ENCODE results near the gene MYO5C. TPM values are rescaled to one million over a fixed set of nuclear protein-coding genes. Genes with fewer than 3 reads are reported as not detected.

Gene MYO5C
- total RNA-seq, 1 donor from 2014 or later, result 19.7 TPM

GRCh38 chr15:52290800-52291199, 4.8 kb downstream of the MYO5C start:
- TF ChIP-seq, protein P1, sequence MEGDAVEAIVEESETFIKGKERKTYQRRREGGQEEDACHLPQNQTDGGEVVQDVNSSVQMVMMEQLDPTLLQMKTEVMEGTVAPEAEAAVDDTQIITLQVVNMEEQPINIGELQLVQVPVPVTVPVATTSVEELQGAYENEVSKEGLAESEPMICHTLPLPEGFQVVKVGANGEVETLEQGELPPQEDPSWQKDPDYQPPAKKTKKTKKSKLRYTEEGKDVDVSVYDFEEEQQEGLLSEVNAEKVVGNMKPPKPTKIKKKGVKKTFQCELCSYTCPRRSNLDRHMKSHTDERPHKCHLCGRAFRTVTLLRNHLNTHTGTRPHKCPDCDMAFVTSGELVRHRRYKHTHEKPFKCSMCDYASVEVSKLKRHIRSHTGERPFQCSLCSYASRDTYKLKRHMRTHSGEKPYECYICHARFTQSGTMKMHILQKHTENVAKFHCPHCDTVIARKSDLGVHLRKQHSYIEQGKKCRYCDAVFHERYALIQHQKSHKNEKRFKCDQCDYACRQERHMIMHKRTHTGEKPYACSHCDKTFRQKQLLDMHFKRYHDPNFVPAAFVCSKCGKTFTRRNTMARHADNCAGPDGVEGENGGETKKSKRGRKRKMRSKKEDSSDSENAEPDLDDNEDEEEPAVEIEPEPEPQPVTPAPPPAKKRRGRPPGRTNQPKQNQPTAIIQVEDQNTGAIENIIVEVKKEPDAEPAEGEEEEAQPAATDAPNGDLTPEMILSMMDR (IDR thresholded peaks at IDR 0.05; ENCODE audit: insufficient read depth, low read length, severe bottlenecking), result no peak
- FAIRE-seq, result no peak
- H3K4me3 ChIP-seq (ENCODE audit: low read depth, low read length), result no peak overlapping the region
- no peaks in the 10 kb centered on the region for H3K36me3 ChIP-seq (ENCODE audit: control insufficient read depth, insufficient read depth, low read length)
- peak; percentile 46 for DNase-seq (ENCODE audit: low read depth)
- H3K27me3 ChIP-seq (ENCODE audit: control insufficient read depth, insufficient read depth, low read length), result no peaks in the 10 kb centered on the region

DNA sequence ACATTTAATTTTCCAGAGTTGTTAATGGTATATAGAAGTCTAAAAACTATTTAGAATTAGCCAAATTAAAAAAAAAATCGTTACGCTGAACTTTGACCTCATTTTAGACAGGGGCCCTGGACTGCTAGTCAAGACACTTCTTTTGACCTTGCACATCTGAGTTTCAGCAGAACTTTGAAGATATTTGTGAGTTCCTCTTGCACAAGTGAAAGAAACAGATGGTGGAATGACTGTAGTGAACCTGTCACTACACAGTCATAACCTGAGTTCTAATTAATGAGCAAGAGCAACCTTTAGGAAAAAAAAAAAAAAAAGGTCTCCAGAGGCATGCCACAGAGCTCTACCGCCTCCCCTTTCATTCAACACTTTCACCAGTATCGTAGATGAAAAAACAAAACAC, 5.3 kb downstream of the MYO5C start:
- TF ChIP-seq, protein P1 (IDR thresholded peaks at IDR 0.05; ENCODE audit: insufficient read depth, low read length, severe bottlenecking), result no peak
- Histone ChIP-seq H3K36me3 (ENCODE audit: control insufficient read depth, insufficient read depth, low read length) (no peaks in the 10 kb centered on the region), H3K27me3 (ENCODE audit: control insufficient read depth, insufficient read depth, low read length) (no peaks in the 10 kb centered on the region), H3K4me3 (ENCODE audit: low read depth, low read length) (no peak overlapping the region)
- DNase-seq (ENCODE audit: low read depth) (peak; percentile 52), FAIRE-seq (no peak)

DNA sequence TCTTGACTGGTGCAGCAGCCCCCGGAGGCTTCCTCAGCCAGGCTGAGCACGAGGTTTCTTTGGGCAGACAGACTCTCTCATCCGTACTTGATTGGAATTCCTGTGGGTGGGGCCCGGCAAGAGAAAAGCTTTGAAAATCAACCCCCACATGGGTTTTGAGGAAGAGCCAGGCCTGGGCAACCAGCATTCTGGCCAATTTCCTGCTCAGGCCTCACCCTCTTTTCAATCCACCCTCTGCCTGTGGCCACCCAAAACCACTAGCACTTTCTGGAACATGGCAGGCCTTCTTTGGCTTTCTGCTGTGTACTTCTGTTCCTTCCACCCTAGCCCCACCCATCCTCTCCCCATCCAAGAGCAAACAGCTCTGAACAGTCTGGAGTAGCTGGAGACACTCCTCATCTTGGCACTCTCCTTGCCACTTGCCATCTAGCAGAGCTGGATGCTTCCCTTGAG, 5.9 kb downstream of the MYO5C start:
- no peak for FAIRE-seq
- TF ChIP-seq, protein P1 (IDR thresholded peaks at IDR 0.05; ENCODE audit: insufficient read depth, low read length, severe bottlenecking), result no peak

GRCh38 chr15:52288986-52289385, 6.6 kb downstream of the MYO5C start:
- Histone ChIP-seq H3K36me3 (ENCODE audit: control insufficient read depth, insufficient read depth, low read length) (no peaks in the 10 kb centered on the region), H3K27me3 (ENCODE audit: control insufficient read depth, insufficient read depth, low read length) (no peaks in the 10 kb centered on the region), H3K4me3 (ENCODE audit: low read depth, low read length) (no peak overlapping the region)
- DNase-seq (ENCODE audit: low read depth) (no peak), FAIRE-seq (no peak)
- TF ChIP-seq, protein P1 (IDR thresholded peaks at IDR 0.05; ENCODE audit: insufficient read depth, low read length, severe bottlenecking), result no peak

More for the DNA sequence above, 5.9 kb downstream of the MYO5C start:
- Histone ChIP-seq H3K27me3 (ENCODE audit: control insufficient read depth, insufficient read depth, low read length) (no peaks in the 10 kb centered on the region), H3K36me3 (ENCODE audit: control insufficient read depth, insufficient read depth, low read length) (no peaks in the 10 kb centered on the region), H3K4me3 (ENCODE audit: low read depth, low read length) (no peak overlapping the region)
- DNase-seq (ENCODE audit: low read depth), result peak; percentile 62

DNA sequence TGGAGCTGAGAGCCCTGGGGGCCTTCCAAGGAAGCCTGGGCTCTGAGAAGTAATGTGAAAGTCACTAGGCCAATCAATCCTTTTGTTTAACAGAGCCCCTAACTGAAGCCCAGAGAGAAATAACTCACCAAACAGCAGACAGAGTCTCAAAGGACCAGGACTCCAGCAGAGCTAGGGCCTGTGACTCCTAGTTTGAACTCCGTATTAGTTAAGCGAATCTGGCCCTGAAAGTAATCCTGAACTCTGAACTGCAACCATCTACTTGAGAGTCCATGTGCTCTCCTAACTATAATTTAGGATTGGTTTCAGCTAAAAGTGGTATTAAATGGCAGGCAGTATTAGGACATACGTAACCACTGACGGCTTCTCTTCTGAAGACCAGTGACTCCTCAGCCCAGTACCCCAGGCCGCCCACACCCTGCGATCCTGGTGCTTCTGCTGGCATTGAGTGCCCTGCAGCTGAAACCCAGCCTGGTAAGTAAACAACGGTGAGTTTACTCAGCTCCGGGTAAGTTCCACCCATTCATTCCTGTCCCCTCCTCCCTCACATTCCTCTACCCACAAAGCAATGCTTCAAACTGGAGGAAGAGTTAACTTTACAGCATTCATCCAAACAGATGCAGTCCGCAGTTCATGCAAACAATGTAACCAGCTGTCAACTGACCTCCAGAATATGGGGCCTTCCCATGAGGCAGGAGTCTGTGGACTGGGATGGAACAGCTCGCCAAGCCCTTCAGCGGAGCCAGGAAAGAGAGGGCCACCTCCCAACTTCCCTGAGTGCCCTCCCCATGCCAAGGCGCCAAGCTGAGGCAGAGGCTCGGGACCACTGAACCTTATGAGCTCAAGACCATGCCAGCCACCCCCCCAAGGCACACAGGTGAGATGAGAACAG, 7.3 kb downstream of the MYO5C start:
- TF ChIP-seq, protein P1 (IDR thresholded peaks at IDR 0.05; ENCODE audit: insufficient read depth, low read length, severe bottlenecking), result no peak
- peak overlapping the region; percentile 2 for H3K4me3 ChIP-seq (ENCODE audit: low read depth, low read length)
- no peaks in the 10 kb centered on the region for H3K27me3 ChIP-seq (ENCODE audit: control insufficient read depth, insufficient read depth, low read length)
- peak; percentile 98 for DNase-seq (ENCODE audit: low read depth)
- FAIRE-seq, result peak; percentile 98
- no peaks in the 10 kb centered on the region for H3K36me3 ChIP-seq (ENCODE audit: control insufficient read depth, insufficient read depth, low read length)
